Left kidney (tissue), 2 donors: ENCODE measurements around the gene FAM167B. TPM values are rescaled to one million over a fixed set of nuclear protein-coding genes. Genes with fewer than 3 reads are reported as not detected.

ENCODE experiments used
- DNase-seq: peaks from one replicate; pipeline ENCODE4 v3.0.0-alpha.2; 2013
- polyA plus RNA-seq: library from polyadenylated mRNA; unstranded; fragments of 120-200 nt; gene quantifications from one replicate; pipeline ENCODE4 v1.2.1, GENCODE V29; 2013; ENCODE audit not compliant: insufficient read length

The FAM167B gene
- polyA plus RNA-seq, 1 donor = 5.8 TPM

GRCh38 chr1:32221980-32222755 is 24.9 kb upstream of the FAM167B start, which contains the start of the genes EIF3I and TMEM234:
Gene EIF3I, plus strand, starts transcription at chr1:32222407. Its CDS starts 35 bp downstream, at chr1:32222442.
Gene TMEM234, minus strand, starts transcription at chr1:32222353. Its CDS starts 31 bp downstream, at chr1:32222322.
- peak; percentile 93 for DNase-seq

- no peak for DNase-seq
Observed at GRCh38 chr1:32223683-32224082, 23.3 kb upstream of the FAM167B start.

GRCh38 chr1:32224285-32224684 is 22.7 kb upstream of the FAM167B start:
- no peak for DNase-seq

GRCh38 chr1:32228771-32229170 is 18.3 kb upstream of the FAM167B start:
- no peak for DNase-seq

GRCh38 chr1:32231843-32232432 is 15.1 kb upstream of the FAM167B start:
- no peak for DNase-seq

- no peak for DNase-seq
Observed at GRCh38 chr1:32232558-32233304, 14.3 kb upstream of the FAM167B start.

GRCh38 chr1:32234792-32235191 is 12.2 kb upstream of the FAM167B start:
- no peak for DNase-seq

GRCh38 chr1:32239337-32239736 is 7.7 kb upstream of the FAM167B start:
- DNase-seq = no peak

- DNase-seq = no peak
Observed at GRCh38 chr1:32239790-32240139, 7.3 kb upstream of the FAM167B start.

GRCh38 chr1:32240140-32240951 is 6.7 kb upstream of the FAM167B start:
- DNase-seq = peak; percentile 81

GRCh38 chr1:32241001-32241763 is 5.8 kb upstream of the FAM167B start:
- peak; percentile 70 for DNase-seq

- DNase-seq = no peak
Observed at GRCh38 chr1:32242341-32242851, 4.6 kb upstream of the FAM167B start.

GRCh38 chr1:32247452-32247851 is 430 bp downstream of the FAM167B start:
- no peak for DNase-seq

GRCh38 chr1:32247983-32248889 is 1.2 kb downstream of the FAM167B start:
- no peak for DNase-seq

GRCh38 chr1:32249831-32250525 is 3.0 kb downstream of the FAM167B start:
- no peak for DNase-seq

- no peak for DNase-seq
Observed at GRCh38 chr1:32250893-32251716, 4.1 kb downstream of the FAM167B start, which contains the start of gene LCK. Gene LCK, plus strand, starts transcription at chr1:32251265. Its CDS starts 23,065 bp downstream, at chr1:32274330.

GRCh38 chr1:32255072-32256071 is 8.3 kb downstream of the FAM167B start:
- no peak for DNase-seq
